ENCODE results near the gene SDR39U1. TPM values are rescaled to one million over a fixed set of nuclear protein-coding genes. Genes with fewer than 3 reads are reported as not detected.

Gene SDR39U1
- total RNA-seq, 1 experiment from 2014 or later, result 32.6 TPM

DNA sequence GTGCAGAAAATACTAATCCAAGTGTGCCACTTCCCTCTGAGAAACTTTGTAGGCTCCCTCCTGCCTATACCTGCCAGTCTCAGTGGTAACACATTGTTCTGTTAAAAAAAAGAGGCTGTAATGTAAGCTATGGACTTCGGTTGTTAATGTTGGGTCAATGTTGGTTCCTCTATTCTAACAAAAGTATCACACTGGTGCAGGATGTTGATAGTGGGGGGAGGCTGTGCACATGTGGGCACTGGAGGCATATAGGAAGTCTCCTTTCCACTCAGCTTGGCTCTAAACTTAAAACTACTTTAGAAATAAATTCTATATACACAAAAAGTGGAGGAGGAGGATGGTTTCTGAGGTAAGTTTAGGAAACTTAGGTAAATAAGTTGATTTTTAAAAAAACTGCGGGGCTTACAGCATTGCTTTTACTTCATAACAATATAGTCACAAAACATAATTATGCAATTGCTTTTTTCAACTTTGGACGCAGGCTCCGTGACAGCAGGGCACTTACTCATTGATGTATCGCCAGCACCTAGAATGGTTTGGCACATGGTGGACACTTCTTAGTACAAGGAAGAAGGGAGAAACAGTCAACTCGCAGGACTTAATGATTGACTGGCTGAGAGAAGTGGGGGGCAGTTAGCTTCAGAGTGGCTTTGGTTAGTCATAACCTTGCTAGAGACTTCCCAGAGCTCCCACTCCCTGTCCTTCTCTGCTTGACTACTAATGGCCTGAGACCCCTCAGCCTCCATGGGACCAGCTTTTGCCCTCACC, 51.7 kb downstream of the SDR39U1 start:
- no peak for DNase-seq (ENCODE audit: low spot score)

Other genes starting within 250 kb of the SDR39U1 start
- 41.4 and 44.4 TPM in 2 replicates for gene TM9SF1, start 247.3 kb downstream of the SDR39U1 start, total RNA-seq (2014; rRNA removed; shearing (Covaris generic))
- not detected in 2 replicates for gene TSSK4, start 237.1 kb downstream of the SDR39U1 start, total RNA-seq (2014; rRNA removed; shearing (Covaris generic))
- gene CHMP4A, start 229.3 kb downstream of the SDR39U1 start, total RNA-seq (2014; rRNA removed; shearing (Covaris generic)), result 18.8 and 26.4 TPM in 2 replicates
- 9.8 and 16.3 TPM in 2 replicates for gene MDP1, start 226.7 kb downstream of the SDR39U1 start, total RNA-seq (2014; rRNA removed; shearing (Covaris generic))
- 104 and 143 TPM in 2 replicates for gene NEDD8, start 210.4 kb downstream of the SDR39U1 start, total RNA-seq (2014; rRNA removed; shearing (Covaris generic))
- gene GMPR2, start 209.8 kb downstream of the SDR39U1 start, total RNA-seq (2014; rRNA removed; shearing (Covaris generic)), result 37.3 and 40.6 TPM in 2 replicates
- 29.1 and 35.9 TPM in 2 replicates for gene TINF2, start 200.2 kb downstream of the SDR39U1 start, total RNA-seq (2014; rRNA removed; shearing (Covaris generic))
- 2.2 and 2.8 TPM in 2 replicates for gene TGM1, start 179.6 kb downstream of the SDR39U1 start, total RNA-seq (2014; rRNA removed; shearing (Covaris generic))
- 32.1 and 34.4 TPM in 2 replicates for gene RABGGTA, start 171.2 kb downstream of the SDR39U1 start, total RNA-seq (2014; rRNA removed; shearing (Covaris generic))
- 19.7 and 20.1 TPM in 2 replicates for gene DHRS1, start 143.0 kb downstream of the SDR39U1 start, total RNA-seq (2014; rRNA removed; shearing (Covaris generic))
- 26.8 and 27.7 TPM in 2 replicates for gene NOP9, start 142.9 kb downstream of the SDR39U1 start, total RNA-seq (2014; rRNA removed; shearing (Covaris generic))
- gene CIDEB, start 134.8 kb downstream of the SDR39U1 start, total RNA-seq (2014; rRNA removed; shearing (Covaris generic)), result 0.31 and 2.3 TPM in 2 replicates
- 13.3 and 16.5 TPM in 2 replicates for gene LTB4R2, start 132.6 kb downstream of the SDR39U1 start, total RNA-seq (2014; rRNA removed; shearing (Covaris generic))
- 9.8 and 10.6 TPM in 2 replicates for gene LTB4R, start 131.3 kb downstream of the SDR39U1 start, total RNA-seq (2014; rRNA removed; shearing (Covaris generic))
- gene ADCY4, start 107.7 kb downstream of the SDR39U1 start, total RNA-seq (2014; rRNA removed; shearing (Covaris generic)), result 1.6 and 2.9 TPM in 2 replicates
- gene RIPK3, start 102.8 kb downstream of the SDR39U1 start, total RNA-seq (2014; rRNA removed; shearing (Covaris generic)), result 20.7 and 24.9 TPM in 2 replicates
- gene NFATC4, start 74.6 kb downstream of the SDR39U1 start, total RNA-seq (2014; rRNA removed; shearing (Covaris generic)), result 2.9 and 4.3 TPM in 2 replicates
- 21.3 and 25.1 TPM in 2 replicates for gene NYNRIN, start 43.8 kb downstream of the SDR39U1 start, total RNA-seq (2014; rRNA removed; shearing (Covaris generic))
- 0.70 and 2.5 TPM in 2 replicates for gene CBLN3, start 13.1 kb downstream of the SDR39U1 start, total RNA-seq (2014; rRNA removed; shearing (Covaris generic))
- 60.6 and 72.2 TPM in 2 replicates for gene KHNYN, start 12.8 kb downstream of the SDR39U1 start, total RNA-seq (2014; rRNA removed; shearing (Covaris generic))
- not detected in 2 replicates for gene CMA1, start 65.5 kb upstream of the SDR39U1 start, total RNA-seq (2014; rRNA removed; shearing (Covaris generic))
- not detected in 2 replicates for gene CTSG, start 133.5 kb upstream of the SDR39U1 start, total RNA-seq (2014; rRNA removed; shearing (Covaris generic))
- not detected in 2 replicates for gene GZMH, start 166.9 kb upstream of the SDR39U1 start, total RNA-seq (2014; rRNA removed; shearing (Covaris generic))
- gene GZMB, start 191.4 kb upstream of the SDR39U1 start, total RNA-seq (2014; rRNA removed; shearing (Covaris generic)), result not detected in 2 replicates